Eye (tissue), 1 donor: ENCODE measurements around the gene FBP1.
A peak's percentile ranks its signal among the peaks of the same experiment; 100 is the strongest.

Source experiments
- DNase-seq: peaks from one replicate; pipeline ENCODE4 v3.0.0-alpha.2; 2015

Gene FBP1

GRCh38 chr9:94639061-94639998, at the start of gene FBP1:
Gene FBP1 (minus strand): TSS chr9:94639518. CDS start chr9:94639310, 208 bp downstream.
- peak; percentile 58 for DNase-seq

GRCh38 chr9:94687451-94687850, 48.1 kb upstream of the FBP1 start:
- DNase-seq: no peak

DNA sequence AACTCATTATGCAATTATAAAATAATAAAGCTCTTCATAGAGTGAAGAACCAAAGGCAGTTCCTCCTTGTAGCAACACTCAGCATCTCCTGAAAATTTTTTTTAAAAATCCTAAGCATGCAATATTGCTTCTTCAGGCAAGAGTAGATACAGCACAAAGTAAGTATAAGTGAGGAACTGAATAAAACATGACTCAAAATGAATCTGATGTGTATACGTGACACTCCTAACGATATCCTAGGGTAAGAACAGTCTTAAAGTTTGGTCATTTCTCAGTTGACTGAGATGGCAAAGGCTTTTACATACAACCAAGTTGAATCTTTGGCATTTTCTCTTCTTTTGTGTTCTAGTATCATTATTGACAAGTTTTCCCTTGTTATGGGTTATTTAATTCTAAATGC, 46.0 kb upstream of the FBP1 start:
- DNase-seq: no peak

DNA sequence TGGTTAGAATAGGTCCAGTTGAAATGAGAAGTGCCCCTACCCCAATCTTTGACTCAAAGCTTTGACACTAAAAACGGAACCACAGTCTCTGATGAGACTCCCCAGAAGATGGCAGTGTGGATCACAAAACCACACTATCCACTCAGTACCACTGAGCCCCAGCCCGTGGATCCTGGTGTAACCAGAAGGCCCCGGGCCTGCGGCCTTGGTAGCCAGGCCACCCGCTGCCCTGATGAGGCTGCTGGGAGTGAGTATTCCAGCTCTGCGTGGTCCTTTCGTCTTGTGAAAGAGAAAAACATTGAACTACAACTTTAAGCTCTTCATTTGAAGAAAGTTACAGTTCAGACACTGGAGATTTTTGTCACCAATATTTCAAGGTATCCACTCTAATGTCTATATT, 42.2 kb upstream of the FBP1 start:
- DNase-seq: peak; percentile 83

DNA sequence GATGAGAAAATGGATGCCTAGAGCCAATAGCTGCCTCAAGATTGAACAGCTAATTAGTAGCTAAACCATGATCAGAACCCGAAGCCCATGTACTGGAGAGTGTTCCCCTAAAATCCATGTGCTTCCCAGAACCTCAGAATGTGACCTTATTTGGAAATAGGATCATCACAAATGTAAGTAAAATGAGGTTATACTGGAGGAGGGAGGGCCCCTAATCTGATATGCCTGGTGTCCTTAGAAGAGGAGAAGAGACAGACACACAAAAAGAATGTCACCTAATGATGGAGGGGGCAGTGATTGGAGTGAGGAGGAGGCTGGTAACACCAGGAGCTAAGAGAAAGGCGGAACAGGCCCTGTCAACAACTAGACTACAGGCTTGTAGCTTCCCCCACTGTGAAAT, 41.3 kb upstream of the FBP1 start:
- DNase-seq: no peak

DNA sequence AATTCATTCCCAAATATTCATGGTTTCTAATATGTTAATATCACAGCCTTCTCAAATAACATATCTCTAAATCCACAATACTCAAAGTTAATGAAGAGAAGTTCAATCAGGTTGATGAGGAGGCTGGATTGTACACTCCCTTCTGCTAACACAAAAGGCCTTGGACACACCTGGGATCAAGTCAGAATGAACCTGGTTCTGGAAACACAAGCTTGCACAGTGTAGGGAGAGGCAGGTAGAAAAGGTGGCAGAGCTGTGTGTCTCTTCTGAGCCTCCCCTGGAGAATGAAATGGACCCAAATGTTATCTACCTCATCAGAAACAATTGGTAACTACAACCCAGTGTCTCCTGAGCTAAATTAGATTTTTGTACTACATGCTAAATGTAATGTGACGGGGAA, 40.7 kb upstream of the FBP1 start:
- no peak for DNase-seq

- no peak for DNase-seq
Observed at GRCh38 chr9:94679587-94679986, 40.3 kb upstream of the FBP1 start.

DNA sequence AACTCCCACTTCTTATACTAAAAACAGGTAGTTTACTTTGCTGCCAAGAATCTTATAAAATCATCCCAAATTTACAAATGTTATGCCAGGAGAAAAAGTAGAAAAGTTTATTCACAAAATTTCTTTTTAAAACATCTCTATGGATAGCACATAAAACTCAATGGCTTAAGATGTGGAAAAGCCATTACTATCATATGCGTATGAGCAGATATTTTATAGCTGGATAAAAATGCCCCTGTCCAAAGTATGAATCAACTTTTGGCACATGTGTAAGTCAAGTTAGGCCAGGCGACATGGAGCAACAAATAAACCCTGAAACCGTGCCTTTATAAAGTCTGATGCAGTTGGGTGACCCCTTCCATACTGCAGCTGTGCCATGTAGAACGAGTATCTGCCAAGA, 38.6 kb upstream of the FBP1 start:
- DNase-seq: no peak

GRCh38 chr9:94676446-94677131, 37.3 kb upstream of the FBP1 start:
- DNase-seq: no peak

- peak; percentile 38 for DNase-seq
Observed at GRCh38 chr9:94675008-94675881, 35.9 kb upstream of the FBP1 start.

DNA sequence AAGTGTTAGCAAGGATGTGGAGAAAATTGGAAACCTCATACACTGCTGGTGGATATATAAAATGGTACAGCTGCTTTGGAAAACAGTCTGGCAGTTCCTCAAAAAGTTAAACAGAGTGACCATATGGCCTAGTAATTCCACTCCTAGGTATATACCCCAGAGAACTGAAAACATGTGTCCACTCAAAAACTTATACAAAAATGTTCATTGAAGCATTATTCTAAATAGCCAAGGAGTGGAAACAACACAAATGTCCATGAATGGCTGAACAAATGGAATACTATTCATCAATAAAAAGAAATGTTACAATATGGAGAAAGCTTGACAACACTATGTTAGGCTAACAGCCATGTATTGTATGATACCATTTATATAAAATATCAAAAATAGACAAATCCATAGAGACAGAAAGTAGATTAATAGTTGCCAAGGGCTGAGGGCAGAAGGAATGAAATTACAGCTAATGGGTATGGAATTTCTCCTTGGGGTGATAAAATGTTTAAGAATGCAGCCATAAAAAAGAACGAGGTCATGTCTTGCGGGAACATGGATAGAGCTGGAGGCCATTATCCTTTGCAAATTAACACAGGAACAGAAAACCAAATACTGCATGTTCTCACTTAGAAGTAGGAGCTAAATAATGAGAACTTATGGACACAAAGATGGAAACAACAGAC, 33.6 kb upstream of the FBP1 start:
- no peak for DNase-seq

- DNase-seq: peak; percentile 72
Observed at GRCh38 chr9:94668928-94669729, 29.8 kb upstream of the FBP1 start.

DNA sequence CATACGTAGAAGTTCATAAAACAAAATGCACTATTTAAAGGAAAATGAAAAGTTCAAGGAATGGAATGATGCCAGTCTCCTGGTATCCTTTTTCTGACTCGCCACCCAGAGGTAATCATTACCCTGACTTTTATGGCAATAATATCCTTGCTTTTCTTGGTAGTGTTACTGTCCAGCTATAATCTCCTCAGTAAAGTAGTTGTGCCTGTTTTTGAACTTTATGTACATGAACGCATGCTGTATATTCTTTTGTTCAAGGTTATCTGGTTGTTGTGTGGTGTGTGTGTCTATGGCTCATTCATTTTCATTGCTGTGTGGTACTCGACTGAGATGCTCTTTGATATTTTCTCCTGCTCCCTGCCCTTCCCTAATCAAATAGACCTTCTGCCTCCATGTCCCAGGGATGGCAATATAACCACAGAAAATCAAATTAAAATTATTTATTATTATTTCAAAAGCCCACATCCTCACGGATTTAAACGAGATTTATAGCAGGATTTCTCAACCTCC, 29.2 kb upstream of the FBP1 start:
- DNase-seq: no peak

DNA sequence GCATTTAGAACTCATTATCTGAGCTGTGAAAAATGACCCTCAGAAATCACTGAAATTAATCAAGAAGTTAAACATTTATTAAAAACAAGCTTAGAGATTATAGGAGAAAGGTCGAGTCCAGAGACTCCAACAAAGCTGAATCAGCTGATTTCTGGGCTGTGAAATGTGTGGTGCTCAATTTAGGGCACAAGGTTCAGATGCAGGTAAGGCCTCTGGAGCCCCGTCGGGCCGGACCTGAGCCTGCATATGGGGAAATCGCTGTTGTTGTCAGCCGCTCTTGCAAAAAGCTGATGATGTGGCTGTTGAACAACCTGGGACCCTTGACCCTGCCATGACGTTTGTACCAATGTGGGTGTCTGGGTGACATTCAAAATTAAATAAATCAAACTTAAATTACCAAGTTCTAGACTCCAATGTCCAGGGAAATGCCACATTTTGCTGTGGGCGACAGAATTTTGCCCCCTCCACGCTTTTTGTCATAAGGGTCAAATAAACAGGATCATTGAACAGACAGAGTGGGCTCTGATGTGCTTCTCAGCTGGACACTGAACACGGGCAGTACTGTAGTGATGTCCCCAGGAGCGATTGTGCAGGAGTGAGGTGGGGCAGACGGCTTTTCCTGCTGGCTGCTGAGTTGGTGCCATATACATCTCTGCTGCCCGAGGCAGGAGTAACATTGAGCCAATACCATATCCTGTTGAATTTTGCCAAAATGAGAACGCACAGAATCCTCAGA, 27.2 kb upstream of the FBP1 start:
- DNase-seq: no peak

DNA sequence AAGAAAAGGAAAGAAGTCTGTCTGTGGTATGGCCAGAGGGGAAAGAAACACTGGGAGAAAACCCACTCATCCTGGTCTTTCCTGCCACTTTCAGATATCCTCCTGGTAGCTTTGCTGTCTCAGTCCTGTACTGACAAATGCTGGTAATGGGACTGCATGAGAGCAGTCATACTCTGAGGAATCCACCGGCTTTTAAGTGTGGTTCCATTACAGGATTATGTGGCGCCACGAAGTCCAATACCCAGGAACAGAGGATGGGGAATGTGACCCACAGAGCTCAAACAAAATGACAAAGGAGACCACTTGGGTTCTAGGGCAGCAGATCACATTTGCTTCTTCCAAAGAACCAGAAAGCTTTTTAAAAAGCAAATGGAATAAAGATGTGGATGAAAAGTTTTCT, 26.3 kb upstream of the FBP1 start:
- no peak for DNase-seq

- DNase-seq: no peak
Observed at GRCh38 chr9:94664801-94665200, 25.5 kb upstream of the FBP1 start.

DNA sequence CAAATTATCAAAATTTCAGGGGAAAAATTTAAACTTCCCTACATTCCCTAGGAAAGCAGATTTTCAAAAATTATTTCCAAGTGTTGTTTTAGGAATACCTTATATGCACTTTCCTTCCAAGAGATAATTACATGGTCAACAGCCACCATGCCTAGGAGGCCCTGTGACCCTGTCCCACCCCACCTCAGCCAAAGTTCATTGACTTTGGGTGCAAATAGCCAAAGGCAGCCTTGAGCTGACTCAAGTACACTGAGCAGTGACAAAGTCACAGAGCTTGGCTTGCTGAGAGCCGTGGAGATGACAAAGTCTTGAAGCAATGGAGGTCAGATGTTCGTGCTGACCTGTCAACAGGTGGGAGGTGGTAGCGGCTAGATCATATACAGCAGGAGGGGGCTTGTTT, 24.3 kb upstream of the FBP1 start:
- DNase-seq: no peak

- no peak for DNase-seq
Observed at GRCh38 chr9:94663140-94663539, 23.8 kb upstream of the FBP1 start.

- peak; percentile 92 for DNase-seq
Observed at GRCh38 chr9:94657021-94657725, 17.9 kb upstream of the FBP1 start.

- peak; percentile 48 for DNase-seq
Observed at GRCh38 chr9:94656200-94656599, 16.9 kb upstream of the FBP1 start.
